CD4-positive, alpha-beta T cell treated with Interleukin-15 for 4 hours (primary cell): Measurements from ENCODE around the gene ZDHHC7.

ENCODE experiments used
- DNase-seq: peaks from one replicate; pipeline ENCODE4 v3.0.0-alpha.2; 2020; ENCODE audit warnings: low spot score

The ZDHHC7 gene

GRCh38 chr16:85018529-85019236 is 7.3 kb upstream of the ZDHHC7 start:
- no peak for DNase-seq

DNA sequence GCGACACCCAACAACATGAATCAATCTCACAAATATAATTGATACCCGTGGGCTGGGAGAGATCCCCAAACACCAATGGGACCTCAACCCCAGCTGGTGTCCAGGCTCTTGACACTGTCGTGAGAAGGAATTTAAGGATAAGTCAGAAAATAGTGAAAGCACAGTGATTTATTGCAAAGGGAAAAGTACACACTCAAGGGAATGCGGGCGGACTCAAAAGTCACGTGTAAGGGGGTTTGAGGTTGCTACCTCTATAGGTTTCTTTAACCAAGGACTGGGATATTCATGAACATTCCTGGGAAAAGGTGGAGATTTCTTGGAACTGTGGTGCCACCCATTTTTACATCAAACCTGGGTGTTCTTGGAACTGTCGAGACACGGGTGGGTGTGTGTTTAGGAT is 6.3 kb upstream of the ZDHHC7 start:
- DNase-seq, result no peak

DNA sequence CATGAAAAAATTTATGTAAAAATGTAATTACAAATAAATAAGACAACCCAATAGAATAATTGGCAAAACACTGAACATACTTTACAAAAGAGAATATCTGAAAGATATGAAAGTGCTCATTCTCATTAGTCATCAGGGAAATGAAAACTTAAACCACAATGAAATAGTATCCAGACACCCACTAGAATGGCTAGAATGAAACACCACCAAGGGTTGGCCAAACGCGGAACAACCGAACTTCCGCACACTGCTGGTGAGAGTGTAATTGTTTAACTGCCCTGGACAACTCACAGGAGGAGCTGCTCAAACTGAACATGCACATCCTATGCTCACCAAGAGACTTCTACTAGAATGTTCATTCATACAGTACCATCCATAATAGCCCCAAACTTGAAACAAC is 5.8 kb upstream of the ZDHHC7 start:
- no peak for DNase-seq

GRCh38 chr16:85015481-85016187 is 4.3 kb upstream of the ZDHHC7 start:
- no peak for DNase-seq

- DNase-seq, result no peak
These were observed 3.0 kb upstream of the ZDHHC7 start for GRCh38 chr16:85014311-85014710.

DNA sequence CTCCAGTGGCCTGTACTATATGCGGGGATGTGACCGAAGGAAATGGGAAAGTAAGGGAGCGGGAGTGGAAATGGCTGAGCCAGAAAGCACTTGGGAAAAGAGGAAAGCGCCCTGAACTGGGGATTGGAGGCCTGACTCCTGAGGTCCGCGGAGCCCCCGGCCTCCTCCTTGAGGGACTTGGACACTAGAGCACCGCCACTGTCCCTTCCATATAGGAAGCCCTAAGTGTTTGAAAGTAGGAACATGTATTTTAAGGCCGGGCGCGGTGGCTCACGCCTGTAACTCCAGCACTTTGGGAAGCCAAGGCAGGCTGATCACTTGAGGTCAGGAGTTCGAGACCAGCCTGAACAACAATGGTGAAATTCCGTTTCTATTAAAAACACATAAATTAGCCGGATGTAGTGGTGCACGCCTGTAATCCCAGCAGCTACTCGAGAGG is 530 bp upstream of the ZDHHC7 start:
- DNase-seq, result no peak

DNA sequence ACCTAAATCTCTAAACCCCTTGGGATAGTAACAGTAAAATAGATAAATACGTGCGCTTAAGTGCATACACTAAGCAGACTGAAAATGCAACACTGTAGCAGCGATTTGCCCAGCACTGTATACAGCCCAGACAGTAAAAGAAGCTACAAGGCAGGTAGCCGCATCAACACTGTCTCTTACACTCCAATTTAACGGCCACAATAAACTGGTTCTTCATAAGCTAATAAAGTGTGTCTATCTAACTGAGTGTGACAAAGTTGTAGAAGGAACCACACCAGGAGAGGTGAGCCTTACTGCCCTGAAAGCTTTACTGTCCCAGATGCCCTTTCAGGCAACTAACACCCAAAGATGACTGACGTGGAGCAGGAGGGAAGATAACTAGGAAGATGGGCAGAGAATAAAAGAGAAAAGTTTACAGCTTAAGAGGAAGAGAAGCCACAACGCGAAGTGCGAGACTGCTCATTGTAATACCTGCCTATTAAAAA is 847 bp downstream of the ZDHHC7 start:
- no peak for DNase-seq

DNA sequence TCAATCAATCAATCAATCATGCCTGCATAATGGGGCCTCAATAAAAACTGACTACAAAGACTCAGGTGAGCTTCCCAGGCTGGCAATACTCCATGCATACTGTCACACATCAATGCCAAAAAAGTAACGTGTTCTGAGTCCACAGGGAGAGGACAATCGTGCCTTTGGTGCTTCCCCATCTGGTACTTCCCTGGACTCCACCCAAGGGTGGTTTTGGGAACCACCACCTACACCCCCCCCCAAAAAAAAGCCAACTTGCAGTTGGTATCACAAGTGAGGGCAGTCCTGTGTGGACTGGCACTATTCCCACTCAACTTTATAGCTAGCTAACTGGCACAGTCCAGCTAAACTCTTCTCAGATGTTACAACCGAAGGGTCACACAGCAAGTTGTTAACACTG is 3.1 kb downstream of the ZDHHC7 start:
- no peak for DNase-seq

- DNase-seq, result no peak
These were observed 3.7 kb downstream of the ZDHHC7 start for GRCh38 chr16:85007496-85008214.

DNA sequence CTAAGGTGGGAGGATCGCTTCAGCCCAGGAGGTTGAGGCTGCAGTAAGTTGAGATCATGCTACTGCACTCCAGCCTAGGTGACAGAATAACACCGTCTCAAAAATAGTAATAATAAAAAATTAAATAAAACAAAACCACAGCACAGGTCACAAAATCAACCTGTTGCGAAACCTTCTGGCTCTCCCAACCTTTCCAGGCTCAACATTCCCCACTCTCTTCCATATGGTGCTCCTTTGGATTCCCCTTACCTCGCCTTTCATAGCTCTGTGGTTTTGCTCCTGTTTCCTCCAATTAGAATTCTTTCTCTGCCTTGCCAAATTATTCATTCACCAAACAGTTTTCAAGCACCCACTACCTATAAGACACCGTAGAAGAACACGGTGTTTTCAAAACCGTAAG is 4.7 kb downstream of the ZDHHC7 start:
- no peak for DNase-seq

DNA sequence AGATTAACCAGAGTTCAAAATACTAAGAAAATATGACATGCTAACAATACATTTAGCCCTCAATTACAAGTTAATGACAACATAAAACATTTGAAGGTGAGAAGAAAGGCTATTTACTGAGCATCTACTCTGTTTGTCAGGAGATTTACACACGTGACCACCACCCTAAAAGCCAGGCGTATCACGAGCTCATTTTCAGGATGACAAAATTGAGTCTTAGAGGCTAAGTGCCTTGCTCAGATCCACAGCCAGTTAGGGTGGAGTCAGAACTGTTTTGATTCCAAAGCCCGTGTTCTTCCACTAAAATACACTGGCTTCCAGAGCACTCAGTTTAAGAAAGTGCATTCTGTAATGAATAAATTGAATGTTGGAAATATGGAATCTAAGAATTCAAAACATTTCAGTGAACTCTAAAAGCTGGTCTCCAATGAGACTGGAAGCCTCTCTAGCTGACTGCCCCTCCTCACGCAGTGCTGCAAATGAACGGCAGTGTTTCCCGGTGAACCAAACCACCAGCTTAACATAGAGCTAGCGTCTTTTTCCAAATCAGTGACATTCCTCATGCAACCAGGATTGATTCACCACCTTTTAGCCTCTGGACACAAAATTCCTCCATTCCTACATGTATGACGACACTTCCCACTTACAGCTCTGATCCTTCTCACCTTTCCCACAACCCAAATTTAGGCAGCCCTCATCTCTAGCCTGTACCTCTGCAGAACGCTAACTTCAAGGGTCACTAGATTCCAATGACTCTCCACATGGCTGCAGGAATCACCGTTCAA is 5.9 kb downstream of the ZDHHC7 start:
- DNase-seq, result no peak

- no peak for DNase-seq
These were observed 6.6 kb downstream of the ZDHHC7 start for GRCh38 chr16:85004587-85005205.

- no peak for DNase-seq
These were observed 7.4 kb downstream of the ZDHHC7 start for GRCh38 chr16:85003725-85004586.

- no peak for DNase-seq
These were observed 8.3 kb downstream of the ZDHHC7 start for GRCh38 chr16:85003076-85003475.

- DNase-seq, result no peak
These were observed 8.7 kb downstream of the ZDHHC7 start for GRCh38 chr16:85002608-85003007.

DNA sequence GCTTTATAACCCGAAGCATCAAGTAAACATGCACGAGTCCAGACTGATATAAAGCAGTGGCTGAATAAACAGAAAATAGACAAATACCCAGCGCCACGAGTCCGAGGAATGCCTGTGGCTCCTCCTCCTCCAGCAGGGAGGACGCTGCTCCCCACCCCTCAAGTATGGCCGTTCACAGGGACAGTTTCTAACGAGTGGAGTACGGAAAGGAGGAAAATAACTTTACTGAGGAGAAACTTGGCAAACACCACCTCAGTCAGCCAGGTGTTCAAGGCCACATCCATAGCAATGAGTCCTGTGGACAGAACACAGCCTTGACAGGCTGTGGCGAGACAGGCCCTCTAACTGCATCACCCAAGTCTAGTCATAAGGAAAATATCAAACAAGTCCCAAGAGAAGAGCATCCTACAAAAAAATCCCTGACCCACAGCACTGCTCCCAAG is 9.2 kb downstream of the ZDHHC7 start:
- DNase-seq, result no peak

- DNase-seq, result no peak
These were observed 11.4 kb downstream of the ZDHHC7 start for GRCh38 chr16:84999857-85000480.

DNA sequence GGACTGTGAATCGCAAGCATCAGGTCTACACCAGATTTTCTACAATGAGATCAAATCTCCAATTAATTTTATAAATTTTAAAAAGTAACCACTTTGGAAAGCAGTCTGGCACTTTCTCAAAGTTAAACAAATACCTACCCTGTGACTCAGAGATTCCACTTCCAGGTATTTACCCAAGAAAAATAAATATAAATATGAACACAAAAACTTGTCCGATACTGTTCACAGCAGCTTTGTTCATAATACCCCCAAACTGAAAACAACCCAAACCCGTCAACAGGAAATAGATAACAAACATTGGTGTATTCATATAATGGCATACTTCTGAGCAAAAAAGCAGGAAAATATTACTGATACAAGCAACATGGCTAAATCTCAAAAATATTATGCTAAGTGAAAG is 12.1 kb downstream of the ZDHHC7 start:
- DNase-seq, result no peak

- no peak for DNase-seq
These were observed 15.0 kb downstream of the ZDHHC7 start for GRCh38 chr16:84996365-84996764.

DNA sequence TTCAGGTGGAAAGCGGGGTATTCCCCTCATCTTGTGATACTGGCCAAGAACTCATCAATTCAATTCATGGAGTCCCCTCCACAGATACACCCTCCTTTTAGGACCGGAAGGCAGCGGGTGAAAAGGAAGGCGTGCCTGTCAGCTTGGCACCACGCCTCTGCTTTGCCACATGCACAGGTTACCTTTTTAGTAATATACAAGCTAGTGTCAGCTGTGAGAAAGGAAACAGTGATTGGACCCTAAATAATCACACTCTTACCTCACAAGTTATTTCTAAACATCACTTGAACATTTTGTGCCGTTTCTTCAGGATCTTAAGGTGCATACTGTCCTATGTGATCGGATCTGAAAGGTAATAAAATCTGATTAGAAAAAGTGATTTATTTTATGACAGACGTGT is 15.7 kb downstream of the ZDHHC7 start:
- DNase-seq, result peak; percentile 36
